ENCODE data around the gene CIZ1. TPM values are rescaled to one million over a fixed set of nuclear protein-coding genes. Genes with fewer than 3 reads are reported as not detected.

The CIZ1 gene
- total and polyA plus RNA-seq, 2 of the 13 experiments (the other 11 are each of a cell fraction or from before 2014, with no cell fraction given) = 30.6 to 50.3 TPM

DNA sequence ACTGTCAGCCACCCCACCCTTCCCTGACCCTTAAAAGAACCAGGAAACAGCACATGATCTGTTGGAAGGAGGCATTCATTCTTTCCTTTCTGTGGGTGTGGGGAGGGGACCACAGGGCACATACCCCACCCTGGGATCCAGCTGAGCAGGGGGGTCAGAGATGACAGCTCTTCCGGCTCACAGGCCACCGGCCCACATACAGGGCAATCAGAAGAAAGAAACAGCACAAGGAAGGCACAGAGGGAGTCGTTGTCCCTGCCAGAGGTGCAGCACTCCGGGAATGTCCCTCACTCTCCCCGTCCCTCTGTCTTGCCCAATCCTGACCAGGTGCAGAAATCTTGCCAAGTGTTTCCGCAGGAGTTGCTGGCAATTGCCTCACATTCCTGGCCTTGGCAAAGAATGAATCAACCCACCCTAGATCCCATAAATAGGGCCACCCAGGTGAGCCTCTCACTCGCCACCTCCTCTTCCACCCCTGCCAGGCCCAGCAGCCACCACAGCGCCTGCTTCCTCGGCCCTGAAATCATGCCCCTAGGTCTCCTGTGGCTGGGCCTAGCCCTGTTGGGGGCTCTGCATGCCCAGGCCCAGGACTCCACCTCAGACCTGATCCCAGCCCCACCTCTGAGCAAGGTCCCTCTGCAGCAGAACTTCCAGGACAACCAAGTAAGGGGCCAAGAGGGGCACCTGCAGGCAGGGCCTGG lies 42.2 kb downstream of the CIZ1 start, which contains the start of gene LCN2 (continued):
- TF ChIP-seq, protein P1, sequence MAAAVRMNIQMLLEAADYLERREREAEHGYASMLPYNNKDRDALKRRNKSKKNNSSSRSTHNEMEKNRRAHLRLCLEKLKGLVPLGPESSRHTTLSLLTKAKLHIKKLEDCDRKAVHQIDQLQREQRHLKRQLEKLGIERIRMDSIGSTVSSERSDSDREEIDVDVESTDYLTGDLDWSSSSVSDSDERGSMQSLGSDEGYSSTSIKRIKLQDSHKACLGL (CRISPR knock-in tag; IDR thresholded peaks at IDR 0.05) = no peak
- TF ChIP-seq, protein P2, sequence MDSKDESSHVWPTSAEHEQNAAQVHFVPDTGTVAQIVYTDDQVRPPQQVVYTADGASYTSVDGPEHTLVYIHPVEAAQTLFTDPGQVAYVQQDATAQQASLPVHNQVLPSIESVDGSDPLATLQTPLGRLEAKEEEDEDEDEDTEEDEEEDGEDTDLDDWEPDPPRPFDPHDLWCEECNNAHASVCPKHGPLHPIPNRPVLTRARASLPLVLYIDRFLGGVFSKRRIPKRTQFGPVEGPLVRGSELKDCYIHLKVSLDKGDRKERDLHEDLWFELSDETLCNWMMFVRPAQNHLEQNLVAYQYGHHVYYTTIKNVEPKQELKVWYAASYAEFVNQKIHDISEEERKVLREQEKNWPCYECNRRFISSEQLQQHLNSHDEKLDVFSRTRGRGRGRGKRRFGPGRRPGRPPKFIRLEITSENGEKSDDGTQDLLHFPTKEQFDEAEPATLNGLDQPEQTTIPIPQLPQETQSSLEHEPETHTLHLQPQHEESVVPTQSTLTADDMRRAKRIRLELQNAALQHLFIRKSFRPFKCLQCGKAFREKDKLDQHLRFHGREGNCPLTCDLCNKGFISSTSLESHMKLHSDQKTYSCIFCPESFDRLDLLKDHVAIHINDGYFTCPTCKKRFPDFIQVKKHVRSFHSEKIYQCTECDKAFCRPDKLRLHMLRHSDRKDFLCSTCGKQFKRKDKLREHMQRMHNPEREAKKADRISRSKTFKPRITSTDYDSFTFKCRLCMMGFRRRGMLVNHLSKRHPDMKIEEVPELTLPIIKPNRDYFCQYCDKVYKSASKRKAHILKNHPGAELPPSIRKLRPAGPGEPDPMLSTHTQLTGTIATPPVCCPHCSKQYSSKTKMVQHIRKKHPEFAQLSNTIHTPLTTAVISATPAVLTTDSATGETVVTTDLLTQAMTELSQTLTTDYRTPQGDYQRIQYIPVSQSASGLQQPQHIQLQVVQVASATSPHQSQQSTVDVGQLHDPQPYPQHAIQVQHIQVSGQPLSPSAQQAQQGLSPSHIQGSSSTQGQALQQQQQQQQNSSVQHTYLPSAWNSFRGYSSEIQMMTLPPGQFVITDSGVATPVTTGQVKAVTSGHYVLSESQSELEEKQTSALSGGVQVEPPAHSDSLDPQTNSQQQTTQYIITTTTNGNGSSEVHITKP (CRISPR knock-in tag; IDR thresholded peaks at IDR 0.05; ENCODE audit: low read depth) = no peak
- TF ChIP-seq ZNF138 (CRISPR knock-in tag; IDR thresholded peaks at IDR 0.05; ENCODE audit: low read depth) (no peak), CREM (IDR thresholded peaks at IDR 0.05) (no peak), CREM (CRISPR knock-in tag; IDR thresholded peaks at IDR 0.05) (no peak), ZKSCAN8 (CRISPR knock-in tag; IDR thresholded peaks at IDR 0.05; ENCODE audit: borderline replicate concordance) (no peak), ZBTB21 (CRISPR knock-in tag; IDR thresholded peaks at IDR 0.05) (no peak), CEBPB (IDR thresholded peaks at IDR 0.05; ENCODE audit: borderline replicate concordance, low read depth, low read length) (peak; percentile 69), TBX3 (IDR thresholded peaks at IDR 0.05; ENCODE audit: borderline replicate concordance) (no peak), ZNF431 (CRISPR knock-in tag; IDR thresholded peaks at IDR 0.05; ENCODE audit: borderline replicate concordance, low read depth) (no peak)
- TF ChIP-seq, protein P3, sequence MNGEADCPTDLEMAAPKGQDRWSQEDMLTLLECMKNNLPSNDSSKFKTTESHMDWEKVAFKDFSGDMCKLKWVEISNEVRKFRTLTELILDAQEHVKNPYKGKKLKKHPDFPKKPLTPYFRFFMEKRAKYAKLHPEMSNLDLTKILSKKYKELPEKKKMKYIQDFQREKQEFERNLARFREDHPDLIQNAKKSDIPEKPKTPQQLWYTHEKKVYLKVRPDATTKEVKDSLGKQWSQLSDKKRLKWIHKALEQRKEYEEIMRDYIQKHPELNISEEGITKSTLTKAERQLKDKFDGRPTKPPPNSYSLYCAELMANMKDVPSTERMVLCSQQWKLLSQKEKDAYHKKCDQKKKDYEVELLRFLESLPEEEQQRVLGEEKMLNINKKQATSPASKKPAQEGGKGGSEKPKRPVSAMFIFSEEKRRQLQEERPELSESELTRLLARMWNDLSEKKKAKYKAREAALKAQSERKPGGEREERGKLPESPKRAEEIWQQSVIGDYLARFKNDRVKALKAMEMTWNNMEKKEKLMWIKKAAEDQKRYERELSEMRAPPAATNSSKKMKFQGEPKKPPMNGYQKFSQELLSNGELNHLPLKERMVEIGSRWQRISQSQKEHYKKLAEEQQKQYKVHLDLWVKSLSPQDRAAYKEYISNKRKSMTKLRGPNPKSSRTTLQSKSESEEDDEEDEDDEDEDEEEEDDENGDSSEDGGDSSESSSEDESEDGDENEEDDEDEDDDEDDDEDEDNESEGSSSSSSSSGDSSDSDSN (CRISPR knock-in tag; IDR thresholded peaks at IDR 0.05) = peak; percentile 16; the same call in 1 of the 2 replicates
- TF ChIP-seq, protein P4, sequence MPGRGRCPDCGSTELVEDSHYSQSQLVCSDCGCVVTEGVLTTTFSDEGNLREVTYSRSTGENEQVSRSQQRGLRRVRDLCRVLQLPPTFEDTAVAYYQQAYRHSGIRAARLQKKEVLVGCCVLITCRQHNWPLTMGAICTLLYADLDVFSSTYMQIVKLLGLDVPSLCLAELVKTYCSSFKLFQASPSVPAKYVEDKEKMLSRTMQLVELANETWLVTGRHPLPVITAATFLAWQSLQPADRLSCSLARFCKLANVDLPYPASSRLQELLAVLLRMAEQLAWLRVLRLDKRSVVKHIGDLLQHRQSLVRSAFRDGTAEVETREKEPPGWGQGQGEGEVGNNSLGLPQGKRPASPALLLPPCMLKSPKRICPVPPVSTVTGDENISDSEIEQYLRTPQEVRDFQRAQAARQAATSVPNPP (CRISPR knock-in tag; IDR thresholded peaks at IDR 0.05) = no peak
- TF ChIP-seq, protein P5, sequence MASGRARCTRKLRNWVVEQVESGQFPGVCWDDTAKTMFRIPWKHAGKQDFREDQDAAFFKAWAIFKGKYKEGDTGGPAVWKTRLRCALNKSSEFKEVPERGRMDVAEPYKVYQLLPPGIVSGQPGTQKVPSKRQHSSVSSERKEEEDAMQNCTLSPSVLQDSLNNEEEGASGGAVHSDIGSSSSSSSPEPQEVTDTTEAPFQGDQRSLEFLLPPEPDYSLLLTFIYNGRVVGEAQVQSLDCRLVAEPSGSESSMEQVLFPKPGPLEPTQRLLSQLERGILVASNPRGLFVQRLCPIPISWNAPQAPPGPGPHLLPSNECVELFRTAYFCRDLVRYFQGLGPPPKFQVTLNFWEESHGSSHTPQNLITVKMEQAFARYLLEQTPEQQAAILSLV (CRISPR knock-in tag; IDR thresholded peaks at IDR 0.05; ENCODE audit: borderline replicate concordance) = no peak
- TF ChIP-seq, protein P6, sequence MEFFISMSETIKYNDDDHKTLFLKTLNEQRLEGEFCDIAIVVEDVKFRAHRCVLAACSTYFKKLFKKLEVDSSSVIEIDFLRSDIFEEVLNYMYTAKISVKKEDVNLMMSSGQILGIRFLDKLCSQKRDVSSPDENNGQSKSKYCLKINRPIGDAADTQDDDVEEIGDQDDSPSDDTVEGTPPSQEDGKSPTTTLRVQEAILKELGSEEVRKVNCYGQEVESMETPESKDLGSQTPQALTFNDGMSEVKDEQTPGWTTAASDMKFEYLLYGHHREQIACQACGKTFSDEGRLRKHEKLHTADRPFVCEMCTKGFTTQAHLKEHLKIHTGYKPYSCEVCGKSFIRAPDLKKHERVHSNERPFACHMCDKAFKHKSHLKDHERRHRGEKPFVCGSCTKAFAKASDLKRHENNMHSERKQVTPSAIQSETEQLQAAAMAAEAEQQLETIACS (CRISPR knock-in tag; IDR thresholded peaks at IDR 0.05) = no peak

Data from HepG2 (cell line).